GM21825 (cell line): ENCODE measurements around the gene CXCR1.
"Not testable (repeated sequence)": the region's sequence is repeated elsewhere in the genome, so short reads cannot be mapped to it uniquely, and the experiment has no call there.

Experiments
- ATAC-seq: cut with Tn5 transposase; IDR thresholded peaks from one replicate; pipeline ENCODE4 v1.9.1; 2021; ENCODE audit warnings: mild to moderate bottlenecking, moderate library complexity; ENCODE audit not compliant: unreplicated experiment

Gene CXCR1

GRCh38 chr2:218162814-218163213 lies 3.9 kb downstream of the CXCR1 start:
- ATAC-seq = no peak

GRCh38 chr2:218161644-218162043 lies 5.1 kb downstream of the CXCR1 start:
- no peak for ATAC-seq

GRCh38 chr2:218155953-218156479 lies 10.7 kb downstream of the CXCR1 start:
- ATAC-seq = no peak

- no peak for ATAC-seq
Observed at GRCh38 chr2:218152777-218153176, 14.0 kb downstream of the CXCR1 start.

GRCh38 chr2:218152172-218152571 lies 14.6 kb downstream of the CXCR1 start:
- no peak for ATAC-seq

GRCh38 chr2:218149848-218150440 lies 16.8 kb downstream of the CXCR1 start:
- no peak for ATAC-seq

- no peak for ATAC-seq
Observed at GRCh38 chr2:218149098-218149497, 17.7 kb downstream of the CXCR1 start.

- ATAC-seq = no peak
Observed at GRCh38 chr2:218146056-218146455, 20.7 kb downstream of the CXCR1 start.

GRCh38 chr2:218145124-218145523 lies 21.6 kb downstream of the CXCR1 start:
- ATAC-seq = no peak

- ATAC-seq = no peak
Observed at GRCh38 chr2:218138047-218138446, 28.7 kb downstream of the CXCR1 start.

- no peak for ATAC-seq
Observed at GRCh38 chr2:218137514-218137913, 29.2 kb downstream of the CXCR1 start.

GRCh38 chr2:218130822-218131221 lies 35.9 kb downstream of the CXCR1 start:
- ATAC-seq = no peak

GRCh38 chr2:218130377-218130776 lies 36.4 kb downstream of the CXCR1 start:
- ATAC-seq = no peak

- no peak for ATAC-seq
Observed at GRCh38 chr2:218129458-218130135, 37.2 kb downstream of the CXCR1 start.

GRCh38 chr2:218128781-218129457 lies 37.8 kb downstream of the CXCR1 start:
- no peak for ATAC-seq

- no peak for ATAC-seq
Observed at GRCh38 chr2:218127929-218128455, 38.8 kb downstream of the CXCR1 start.

GRCh38 chr2:218125626-218126080 lies 41.1 kb downstream of the CXCR1 start, which contains the start of gene CXCR2:
Gene CXCR2, plus strand, starts transcription at chr2:218126028. Its CDS starts 8,774 bp downstream, at chr2:218134802.
- no peak for ATAC-seq

GRCh38 chr2:218125095-218125494 lies 41.7 kb downstream of the CXCR1 start:
- no peak for ATAC-seq

- no peak for ATAC-seq
Observed at GRCh38 chr2:218123986-218124385, 42.8 kb downstream of the CXCR1 start.

- not testable (repeated sequence) for ATAC-seq
Observed at GRCh38 chr2:218122286-218122685, 44.5 kb downstream of the CXCR1 start.

- ATAC-seq = not testable (repeated sequence)
Observed at GRCh38 chr2:218121789-218122188, 45.0 kb downstream of the CXCR1 start.
